ENCODE results near the gene FUCA1.
A peak's percentile ranks its signal among the peaks of the same experiment; 100 is the strongest.
"Not testable (repeated sequence)": the region's sequence is repeated elsewhere in the genome, so short reads cannot be mapped to it uniquely, and the experiment has no call there.

FUCA1 gene

DNA sequence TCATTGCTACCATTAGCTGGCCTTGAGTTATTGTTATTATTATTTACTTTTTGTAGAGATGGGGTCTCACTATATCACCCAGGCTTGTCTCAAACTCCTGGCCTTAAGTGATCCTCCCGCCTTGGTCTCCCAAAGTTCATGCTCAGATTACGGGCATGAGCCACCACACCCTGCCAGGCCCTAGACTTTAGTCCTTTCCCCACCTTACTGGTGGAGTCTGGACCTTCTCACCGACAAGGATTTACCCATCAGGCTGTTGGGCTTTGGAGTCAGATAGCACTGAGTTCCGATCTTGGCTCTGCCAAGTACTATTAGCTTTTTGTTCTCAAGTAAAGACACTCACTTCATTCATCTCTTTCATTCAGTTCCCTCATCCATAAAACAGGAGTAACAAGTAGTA is 27.9 kb upstream of the FUCA1 start:
- DNase-seq (ENCODE audit: low spot score), result no peak

DNA sequence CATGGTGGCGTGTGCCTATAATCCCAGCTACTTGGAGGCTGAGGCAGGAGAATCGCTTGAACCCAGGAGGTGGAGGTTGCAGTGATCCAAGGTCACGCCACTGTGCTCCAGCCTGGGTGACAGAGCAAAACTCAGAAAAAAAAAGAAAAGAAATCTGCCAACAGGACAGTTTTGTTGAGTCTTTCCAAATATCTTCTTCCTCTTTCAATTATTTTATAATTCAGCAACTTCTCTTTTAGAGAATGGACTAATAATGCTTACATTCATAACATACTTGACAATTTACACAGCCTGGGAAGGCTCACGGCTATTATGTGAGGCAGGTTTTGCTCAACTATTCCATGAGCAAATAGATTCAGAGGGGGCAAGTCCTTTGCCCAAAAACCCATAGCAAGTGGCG is 27.0 kb upstream of the FUCA1 start:
- no peak for DNase-seq (ENCODE audit: low spot score)

DNA sequence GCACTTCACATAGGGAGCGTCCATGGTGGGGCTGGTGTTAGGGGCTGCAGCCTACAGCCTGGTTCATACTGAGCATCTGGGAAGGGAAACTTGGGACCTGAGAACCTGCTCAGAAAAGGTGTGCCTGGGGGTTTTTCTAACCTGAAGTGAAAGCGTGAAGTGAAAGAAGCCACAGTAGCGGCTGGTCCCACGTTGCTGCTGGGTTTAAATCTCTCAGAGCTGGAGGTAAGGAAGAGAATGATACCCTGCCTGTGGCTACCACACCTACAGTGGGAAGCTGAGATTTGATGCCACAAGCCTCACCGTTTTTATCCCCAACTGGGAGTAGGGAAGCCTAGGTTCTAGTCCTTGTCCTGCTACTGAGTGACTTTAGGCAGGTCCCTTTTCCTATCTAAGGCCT is 21.0 kb upstream of the FUCA1 start:
- peak; percentile 66 for DNase-seq (ENCODE audit: low spot score)

DNA sequence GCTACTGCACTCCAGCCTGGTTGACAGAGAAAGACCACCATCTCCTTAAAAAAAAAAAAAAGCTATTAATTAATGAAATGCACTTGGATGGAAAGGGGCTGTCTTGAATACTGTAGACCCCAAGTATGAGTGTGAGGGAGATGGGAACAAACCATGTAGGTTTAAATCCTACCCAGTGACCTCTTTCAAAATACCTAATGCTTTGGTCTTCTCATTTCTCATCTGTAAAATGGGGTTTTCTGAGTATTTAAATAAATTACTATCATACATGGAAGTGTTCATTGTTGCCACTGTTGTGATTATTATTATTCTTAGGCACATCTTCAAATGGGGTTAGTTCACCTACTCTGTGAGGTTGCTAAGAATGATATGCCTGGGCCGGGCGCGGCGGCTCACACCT is 17.1 kb upstream of the FUCA1 start:
- no peak for DNase-seq (ENCODE audit: low spot score)

DNA sequence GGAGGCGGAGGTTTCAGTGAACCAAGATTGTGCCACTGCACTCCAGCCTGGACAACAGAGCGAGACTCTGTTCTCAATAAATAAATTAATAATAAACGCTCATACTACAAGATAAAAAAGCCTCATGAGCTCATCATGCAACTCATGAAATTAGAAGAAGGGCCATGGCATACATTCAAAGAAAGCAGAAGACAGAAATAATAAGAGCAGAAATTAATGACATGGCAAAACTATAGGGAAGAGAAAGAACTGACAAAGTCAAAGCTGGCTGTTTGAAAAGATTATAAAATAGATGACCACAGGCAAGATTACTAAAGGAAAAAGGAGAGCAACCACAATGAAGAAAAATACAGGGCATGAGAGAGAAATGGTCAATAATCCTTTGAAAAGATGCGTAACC is 14.7 kb upstream of the FUCA1 start:
- DNase-seq (ENCODE audit: low spot score), result no peak

DNA sequence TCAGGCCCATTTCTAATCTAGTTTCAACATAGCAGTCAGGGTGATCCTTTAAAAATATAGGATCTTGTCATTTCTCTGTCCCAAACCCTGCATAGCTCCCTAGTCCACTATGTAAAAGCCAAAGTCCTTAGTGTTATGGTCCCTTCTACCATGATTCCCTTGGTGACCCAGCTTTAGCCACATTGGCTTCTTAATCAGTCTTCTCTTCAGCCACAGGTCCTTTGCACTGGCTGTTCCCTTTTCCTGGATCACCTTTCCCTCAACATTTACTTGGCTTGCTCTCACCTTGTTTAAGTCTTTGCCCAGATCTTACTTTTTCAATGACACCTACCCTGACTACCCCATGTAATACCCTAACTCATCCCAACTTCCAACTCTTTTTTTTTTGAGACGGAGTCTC is 11.7 kb upstream of the FUCA1 start:
- no peak for DNase-seq (ENCODE audit: low spot score)

DNA sequence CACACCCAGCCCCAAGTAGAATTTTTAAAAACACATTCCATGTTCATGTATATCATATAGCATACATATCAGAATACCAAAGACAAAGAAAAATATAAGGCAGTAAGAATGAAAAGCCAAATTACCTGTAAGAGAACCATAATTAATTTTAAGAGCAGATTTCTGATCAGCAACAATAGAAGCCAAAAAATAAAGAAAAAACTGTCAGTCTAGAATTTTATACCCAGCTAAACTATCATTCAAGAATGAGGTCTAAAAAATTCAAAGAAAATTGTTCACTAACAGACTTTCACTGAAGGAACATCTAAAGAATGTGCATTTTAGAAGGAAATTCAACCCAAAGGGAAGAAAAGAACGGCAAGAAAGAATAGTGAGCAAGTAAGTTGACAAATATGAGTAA is 10.6 kb upstream of the FUCA1 start:
- no peak for DNase-seq (ENCODE audit: low spot score)

DNA sequence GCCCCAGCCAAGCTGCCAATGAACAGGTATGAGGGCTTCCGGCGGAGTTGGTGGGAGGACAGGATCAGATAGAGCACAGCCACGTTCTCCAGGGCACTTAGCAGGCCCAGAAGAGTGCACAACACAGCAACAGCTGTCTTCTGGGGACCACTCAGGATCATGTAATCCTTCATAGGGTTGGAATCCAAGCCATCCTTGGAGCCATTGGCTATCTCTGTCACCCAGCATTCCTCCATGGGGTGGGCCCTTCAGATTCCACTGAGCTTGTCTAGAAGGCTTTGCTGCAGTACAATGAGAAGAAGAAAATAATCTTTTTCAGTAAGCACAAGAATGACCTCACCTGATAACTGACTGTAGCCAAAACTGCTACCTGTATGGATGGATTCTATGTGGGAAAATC is 7.3 kb upstream of the FUCA1 start:
- no peak for DNase-seq (ENCODE audit: low spot score)

DNA sequence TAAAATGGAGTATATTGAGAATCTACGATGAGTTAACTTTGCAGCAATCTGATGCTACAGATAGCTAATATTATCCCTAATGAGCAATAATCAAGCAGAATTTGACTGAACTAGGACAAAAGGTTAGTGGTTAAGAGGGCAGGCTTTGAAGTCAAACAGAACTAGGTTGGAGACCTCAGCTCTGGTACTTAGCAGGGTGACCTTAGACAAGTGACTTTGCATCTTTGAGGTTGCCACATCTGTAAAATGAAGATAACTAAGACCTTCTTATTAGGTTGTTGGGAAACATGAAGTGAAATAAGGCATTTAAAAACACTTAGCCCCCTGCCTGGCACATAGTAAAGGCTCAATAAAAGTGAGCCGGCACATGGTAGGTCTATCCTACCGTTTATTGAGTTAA is 4.3 kb upstream of the FUCA1 start:
- no peak for DNase-seq (ENCODE audit: low spot score)

DNA sequence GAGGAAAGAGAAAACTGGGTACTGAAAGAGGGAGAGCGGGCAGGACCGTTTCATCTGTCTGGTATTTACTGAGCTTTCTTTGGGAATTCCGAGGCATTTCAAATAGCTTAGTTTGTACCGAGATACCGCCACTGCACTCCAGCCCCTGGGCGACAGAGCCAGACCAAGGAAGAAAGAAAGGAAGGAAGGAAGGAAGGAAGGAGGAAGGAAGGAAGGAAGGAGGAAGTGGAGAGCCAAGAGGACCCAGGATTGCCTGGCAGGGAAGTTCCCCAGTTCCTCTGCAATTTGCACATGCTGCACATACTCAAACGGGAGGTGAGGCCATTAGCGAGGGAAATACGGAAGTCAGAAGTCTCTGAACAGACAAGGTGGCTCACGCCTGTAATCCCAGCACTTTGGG is 961 bp upstream of the FUCA1 start:
- DNase-seq (ENCODE audit: low spot score), result no peak

DNA sequence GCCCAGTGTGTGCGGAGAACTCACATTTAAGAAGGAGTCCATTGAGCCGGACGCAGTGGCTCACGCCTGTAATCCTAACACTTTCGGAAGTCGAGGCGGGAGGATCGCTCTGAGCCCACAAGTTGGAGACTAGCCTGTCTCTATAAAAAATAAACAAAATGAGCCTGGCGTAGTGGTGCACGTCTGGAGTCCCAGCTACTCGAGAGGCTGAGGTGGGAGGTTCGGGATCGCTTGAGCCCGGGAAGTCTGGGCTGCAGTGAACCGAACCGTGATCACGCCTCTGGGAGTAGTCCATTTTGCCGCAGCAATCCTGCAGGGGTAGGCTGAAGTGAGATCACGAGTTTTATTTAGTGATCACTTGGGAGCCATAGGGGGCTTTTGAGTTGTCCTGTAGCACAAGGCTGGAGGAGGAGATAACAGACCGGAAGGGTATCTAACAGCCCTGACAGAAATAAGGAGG is 497 bp upstream of the FUCA1 start:
- peak; percentile 22 for DNase-seq (ENCODE audit: low spot score)

DNA sequence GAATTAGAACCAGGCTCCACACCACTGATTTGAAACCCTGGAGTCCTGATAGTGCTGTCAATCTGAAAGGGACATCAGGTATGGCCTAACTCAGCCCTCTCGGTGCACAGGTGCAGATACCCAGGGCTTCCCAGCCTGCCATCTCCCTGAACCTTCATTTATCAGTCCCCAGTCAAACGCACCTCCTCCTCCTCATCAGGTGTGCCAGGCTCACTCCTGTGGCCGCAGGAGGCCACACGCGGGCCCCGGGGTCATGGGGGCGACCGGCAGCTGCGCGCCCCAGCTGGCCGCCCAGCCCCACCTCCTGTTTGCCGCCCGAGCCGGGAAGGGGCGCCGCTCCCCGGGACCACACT is 572 bp downstream of the FUCA1 start:
- DNase-seq (ENCODE audit: low spot score), result no peak

DNA sequence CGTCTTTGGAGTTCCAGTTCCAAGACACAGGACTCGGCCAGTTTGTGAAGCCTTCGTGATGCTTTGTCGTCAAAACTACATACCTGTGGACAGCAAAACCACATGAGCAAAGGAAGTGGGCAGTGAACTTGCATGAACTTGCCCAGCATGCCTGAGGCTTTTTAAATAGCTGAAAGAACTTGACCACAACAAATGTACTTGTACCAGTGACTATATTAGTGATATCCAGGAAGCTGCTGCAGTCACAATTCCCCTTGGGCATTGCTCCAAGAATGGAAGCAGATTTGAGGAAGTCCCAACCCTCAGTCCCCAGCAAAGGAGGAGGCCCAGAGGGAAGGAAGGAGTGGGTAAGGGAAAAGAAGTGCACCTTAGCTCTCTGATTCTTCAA is 2.6 kb downstream of the FUCA1 start:
- no peak for DNase-seq (ENCODE audit: low spot score)

DNA sequence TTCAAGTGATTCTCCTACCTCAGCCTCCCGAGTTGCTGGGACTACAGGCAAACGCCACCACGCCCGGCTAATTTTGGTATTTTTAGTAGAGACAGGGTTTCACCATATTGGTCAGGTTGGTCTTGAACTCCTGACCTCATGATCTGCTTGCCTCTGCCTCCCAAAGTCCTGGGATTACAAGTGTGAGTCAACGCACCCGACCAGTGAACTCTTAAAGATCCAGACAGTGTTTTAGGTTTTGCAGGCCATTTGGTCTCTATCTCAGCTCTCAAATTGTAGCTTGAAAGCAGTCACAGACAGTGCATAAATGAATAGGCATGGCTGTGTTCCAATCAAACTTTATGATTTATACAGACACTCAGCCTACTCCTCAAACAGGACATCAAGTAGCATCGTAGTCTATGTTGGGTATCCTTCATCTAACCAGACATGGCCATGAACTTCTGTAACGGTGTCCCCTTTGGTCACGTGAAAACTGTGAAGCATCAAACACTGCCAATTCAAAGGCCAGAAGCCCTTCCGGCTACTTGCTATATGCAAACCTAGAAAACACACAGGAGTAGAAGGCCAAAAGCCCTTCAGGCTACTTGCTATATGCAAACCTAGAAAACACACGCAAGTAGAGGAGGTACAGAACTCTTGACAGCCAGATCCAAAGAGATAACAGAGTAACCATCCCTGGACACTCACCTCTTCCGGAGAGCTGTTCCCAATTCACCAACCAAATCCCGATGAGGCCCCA is 3.1 kb downstream of the FUCA1 start:
- DNase-seq (ENCODE audit: low spot score), result no peak

DNA sequence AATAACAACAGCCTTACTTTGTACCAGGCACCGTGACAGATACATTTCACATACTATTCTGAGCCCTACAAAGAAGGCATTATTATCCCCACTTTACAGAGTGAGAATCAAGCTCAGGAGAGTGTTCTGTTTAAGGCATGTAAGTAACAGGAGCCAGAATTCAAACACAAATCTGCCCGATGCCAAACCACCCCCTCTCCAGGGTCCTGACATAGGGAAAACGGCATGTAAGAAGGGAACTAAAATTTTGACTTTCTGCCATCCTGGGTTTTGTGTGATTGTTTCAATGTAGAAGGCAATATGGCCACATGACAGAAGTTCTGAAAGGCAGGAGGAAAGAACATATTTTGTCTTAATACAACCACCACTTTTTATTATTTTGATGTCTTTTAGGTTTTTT is 5.5 kb downstream of the FUCA1 start:
- DNase-seq (ENCODE audit: low spot score), result no peak

DNA sequence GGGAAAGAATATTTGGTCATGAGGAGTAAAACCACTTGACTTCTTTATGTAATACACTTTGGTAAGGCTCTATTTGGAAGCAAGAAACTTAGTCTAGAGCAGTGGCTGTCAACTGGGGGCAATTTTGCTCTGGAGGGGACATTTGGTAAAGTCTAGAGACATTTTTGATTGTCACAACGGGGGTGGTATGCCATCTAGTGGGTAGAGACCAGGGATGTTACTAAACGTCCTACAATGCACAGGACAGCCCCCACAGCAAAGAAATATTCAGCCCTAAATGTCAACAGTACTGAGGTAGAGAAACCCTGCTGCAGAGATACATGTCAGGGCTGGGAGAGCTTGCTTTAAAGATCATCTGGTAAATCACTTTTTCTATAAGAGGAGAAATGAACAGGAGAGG is 13.5 kb downstream of the FUCA1 start:
- no peak for DNase-seq (ENCODE audit: low spot score)

DNA sequence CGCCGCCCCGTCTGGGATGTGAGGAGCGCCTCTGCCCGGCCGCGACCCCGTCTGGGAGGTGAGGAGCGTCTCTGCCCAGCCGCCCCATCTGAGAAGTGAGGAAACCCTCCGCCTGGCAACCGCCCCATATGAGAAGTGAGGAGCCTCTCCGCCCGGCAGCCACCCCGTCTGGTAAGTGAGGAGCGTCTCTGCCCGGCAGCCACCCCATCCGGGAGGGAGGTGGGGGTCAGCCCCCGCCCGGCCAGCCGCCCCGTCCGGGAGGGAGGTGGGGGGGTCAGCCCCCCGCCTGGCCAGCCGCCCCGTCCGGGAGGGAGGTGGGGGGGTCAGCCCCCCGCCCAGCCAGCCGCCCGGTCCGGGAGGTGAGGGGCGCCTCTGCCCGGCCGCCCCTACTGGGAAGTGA is 15.0 kb downstream of the FUCA1 start:
- not testable (repeated sequence) for DNase-seq (ENCODE audit: low spot score)

DNA sequence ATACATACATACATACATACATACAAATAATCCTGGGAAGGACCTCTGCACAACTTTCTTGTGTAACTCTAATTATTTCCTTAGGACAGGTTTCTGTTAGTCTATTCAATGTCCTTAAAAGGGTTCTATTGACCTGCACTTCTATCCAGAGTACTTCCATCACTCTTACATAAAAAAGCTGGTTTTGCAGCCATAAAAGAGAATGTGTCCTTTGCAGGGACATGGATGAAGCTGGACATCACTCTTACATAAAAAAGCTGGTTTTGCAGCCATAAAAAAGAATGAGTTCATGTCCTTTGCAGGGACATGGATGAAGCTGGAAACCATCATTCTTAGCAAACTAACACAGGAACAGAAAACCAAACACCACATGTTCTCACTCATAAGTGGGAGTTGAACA is 16.7 kb downstream of the FUCA1 start:
- not testable (repeated sequence) for DNase-seq (ENCODE audit: low spot score)

DNA sequence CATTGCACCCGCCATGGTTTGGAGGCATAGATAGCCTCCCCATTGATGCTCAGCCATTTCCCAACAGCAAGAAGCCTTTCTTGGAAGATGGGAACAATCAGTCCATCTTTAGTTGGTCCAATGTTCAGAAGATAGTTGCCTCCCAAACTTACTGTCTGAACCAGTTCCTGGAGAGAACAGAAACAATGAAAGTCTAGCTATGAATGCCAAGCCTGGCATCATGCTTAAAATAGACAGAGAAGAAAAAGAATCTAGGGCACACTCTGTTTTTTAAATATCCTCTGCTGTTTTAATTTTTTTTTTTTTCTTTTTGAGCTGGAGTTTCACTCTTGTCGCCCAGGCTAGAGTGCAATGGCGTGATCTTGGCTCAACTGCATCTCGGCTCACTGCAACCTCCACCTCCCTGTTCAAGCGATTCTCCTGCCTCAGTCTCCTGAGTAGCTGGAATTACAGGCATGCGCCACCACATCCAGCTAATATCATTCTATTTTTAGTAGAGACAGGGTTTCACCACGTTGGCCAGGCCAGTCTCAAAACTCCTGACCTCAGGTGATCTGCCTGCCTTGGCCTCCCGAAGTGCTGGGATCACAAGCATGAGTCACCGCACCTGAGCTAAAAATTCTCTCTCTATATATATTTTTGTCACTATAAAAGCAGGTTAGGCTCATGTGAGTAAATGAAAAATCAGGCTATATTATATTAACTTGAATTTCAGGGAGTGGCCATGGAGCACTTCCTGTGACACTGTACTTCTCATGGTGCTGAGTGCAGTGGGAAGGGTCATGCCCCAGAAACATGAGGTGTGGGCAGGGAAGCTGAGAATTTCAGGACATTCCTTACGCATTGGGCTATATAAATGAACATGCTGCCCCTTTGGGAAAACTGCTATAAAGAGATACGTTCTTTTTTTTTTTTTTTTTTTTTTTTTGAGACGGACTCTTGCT is 19.1 kb downstream of the FUCA1 start:
- DNase-seq (ENCODE audit: low spot score), result no peak

DNA sequence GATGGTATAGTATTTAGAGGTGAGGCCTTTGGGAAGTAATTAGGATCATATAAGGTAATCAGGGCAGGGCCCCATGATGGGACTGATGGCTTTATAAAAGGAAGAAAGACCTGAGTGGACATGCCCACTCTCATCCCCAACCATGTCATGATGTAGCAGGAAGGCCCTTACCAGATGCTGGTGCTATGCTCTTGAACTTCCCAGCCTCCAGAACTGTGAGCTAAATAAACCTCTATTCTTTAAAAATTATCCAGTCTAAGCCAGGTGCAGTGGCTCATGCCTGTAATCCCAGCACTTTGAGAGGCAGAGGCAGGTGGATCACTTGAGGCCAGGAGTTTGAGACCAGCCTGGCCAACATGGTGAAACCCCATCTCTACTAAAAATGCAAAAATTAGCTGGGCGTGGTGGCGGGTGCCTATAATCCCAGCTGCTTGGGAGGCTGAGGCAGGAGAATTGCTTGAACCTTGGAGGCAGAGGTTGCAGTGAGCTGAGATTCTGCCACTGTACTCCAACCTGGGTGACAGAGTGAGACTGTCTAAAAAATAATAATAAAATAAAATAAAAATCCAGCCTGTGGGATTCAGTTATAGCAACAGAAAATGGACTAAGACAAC is 20.5 kb downstream of the FUCA1 start:
- DNase-seq (ENCODE audit: low spot score), result not testable (repeated sequence)

DNA sequence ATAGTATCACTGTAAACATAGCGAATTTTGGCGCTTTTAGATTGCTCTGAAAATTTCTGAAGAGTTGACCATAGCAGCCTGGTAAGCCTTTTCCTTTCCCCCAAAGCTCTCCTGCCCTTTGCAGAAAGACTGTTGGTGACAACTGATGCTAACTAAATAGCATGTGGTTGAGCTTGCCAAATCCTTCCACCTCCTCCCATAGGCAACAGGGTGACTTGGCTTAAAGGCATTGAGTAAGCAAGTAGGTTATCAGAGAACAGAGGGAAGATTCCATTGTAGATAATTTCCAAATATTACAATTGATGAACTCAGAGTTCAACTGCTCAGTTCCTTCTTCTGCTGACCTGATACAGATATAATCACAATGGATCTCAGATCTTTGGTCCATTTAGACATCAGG is 22.9 kb downstream of the FUCA1 start:
- DNase-seq (ENCODE audit: low spot score), result no peak

DNA sequence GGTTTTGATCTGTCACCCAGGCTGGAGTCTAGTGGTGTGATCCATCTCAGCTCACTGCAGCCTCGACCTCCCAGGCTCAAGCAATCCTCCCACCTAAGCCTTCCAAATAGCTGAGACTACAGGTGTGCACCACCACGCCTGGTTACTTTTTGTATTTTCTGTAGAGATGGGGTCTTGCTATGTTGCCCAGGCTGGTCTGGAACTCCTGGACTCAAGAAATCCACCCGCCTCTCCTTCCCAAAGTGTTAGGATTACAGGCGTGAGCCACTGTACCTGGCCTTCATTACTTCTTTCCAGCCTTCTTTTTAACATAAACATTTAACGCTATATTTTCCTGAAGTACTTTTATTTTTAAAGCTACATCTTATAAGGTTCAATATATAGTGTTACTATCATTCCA is 24.4 kb downstream of the FUCA1 start:
- DNase-seq (ENCODE audit: low spot score), result no peak

DNA sequence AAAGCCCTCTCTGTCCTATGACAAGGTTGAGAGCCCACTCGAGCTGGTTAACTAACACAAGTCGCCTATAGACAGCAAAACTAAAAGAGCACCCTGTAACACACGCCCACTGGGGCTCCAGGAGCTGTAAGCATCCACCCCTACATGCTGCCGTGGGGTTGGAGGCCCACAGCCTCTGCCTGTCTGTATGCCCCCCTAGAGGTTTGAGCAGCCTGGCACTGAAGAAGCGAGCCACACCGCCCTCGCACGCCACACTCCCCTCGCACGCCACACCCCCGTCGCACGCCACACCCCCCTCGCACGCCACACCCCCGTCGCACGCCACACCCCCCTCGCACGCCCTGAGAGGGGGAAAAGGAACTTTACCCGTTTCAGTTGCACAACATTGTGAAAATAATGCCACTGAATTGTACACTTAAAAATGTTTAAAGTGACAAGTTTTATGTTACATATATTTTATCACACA is 29.7 kb downstream of the FUCA1 start:
- peak; percentile 88 for DNase-seq (ENCODE audit: low spot score)
